Measurements from ENCODE around the gene C1orf122.
A peak's percentile ranks its signal among the peaks of the same experiment; 100 is the strongest.
"Not testable (repeated sequence)": the region's sequence is repeated elsewhere in the genome, so short reads cannot be mapped to it uniquely, and the experiment has no call there.

Gene C1orf122

DNA sequence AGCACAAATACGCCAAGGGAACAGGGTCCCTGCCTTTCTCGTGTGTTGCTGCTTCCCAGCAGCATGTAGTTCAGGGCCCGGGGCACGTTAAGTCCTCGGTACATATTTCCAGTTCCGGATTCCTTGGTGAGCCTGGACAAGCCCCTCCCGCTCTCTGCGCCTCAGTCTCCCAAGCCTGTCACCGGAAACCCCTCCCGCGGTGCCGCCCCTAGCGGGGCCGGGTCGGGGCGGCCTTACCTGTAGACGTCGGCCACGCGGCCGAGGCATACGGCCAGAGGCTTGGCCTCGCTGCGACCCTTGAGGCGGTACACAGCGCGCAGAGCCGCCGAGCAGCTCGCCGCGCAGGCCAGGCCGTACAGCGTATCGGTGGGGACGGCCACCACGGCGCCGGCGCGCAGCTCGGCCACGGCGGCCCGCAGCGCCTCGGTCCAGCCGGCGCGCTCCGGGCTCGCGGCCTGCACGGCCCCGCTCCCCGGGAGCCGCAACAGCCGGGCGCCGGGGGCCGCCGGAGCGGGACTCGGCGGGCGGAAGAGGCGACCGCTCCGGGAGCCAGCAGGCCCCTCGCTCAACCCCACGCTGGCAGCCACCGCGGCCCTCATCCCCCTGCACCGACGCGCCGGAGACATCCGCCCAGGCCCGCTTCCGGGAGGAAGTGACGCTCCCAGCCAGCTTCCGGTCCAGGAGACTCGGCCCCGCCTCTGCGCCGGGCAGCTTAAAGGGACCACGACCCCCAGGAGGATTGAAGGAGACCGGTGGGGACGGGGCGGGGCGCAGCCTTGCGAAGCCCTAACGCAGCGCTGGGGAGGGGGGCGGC, at the start of gene C1orf122, which contains the start of gene YRDC:
Gene C1orf122 (plus strand): TSS at position 236 of the 814 bp plus-strand sequence. CDS start 615 bp downstream, outside the sequence.
Gene YRDC (minus strand): TSS at position 654 of the 814 bp plus-strand sequence. CDS start 28 bp downstream, at position 626.
- DNase-seq (ENCODE audit: low read depth): peak; percentile 77

DNA sequence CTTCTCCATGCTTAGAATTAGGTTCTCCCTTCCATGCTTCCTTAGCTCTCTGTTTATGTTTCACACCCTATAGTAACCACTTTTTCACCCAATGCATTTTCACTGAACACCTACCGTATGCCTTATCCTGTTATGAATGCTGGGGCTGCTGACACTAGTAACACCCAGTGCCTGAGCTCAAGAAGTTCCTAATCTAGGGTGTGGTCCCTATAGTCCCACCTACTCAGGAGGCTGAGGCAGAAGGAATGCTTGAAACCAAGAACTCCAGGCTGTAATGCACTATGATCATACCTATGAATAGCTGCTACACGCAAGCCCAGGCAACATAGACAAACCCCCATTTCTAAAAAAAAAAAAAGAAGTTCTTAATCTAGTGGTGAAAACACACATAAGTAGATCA, 48.1 kb upstream of the C1orf122 start:
- DNase-seq (ENCODE audit: low read depth): no peak

DNA sequence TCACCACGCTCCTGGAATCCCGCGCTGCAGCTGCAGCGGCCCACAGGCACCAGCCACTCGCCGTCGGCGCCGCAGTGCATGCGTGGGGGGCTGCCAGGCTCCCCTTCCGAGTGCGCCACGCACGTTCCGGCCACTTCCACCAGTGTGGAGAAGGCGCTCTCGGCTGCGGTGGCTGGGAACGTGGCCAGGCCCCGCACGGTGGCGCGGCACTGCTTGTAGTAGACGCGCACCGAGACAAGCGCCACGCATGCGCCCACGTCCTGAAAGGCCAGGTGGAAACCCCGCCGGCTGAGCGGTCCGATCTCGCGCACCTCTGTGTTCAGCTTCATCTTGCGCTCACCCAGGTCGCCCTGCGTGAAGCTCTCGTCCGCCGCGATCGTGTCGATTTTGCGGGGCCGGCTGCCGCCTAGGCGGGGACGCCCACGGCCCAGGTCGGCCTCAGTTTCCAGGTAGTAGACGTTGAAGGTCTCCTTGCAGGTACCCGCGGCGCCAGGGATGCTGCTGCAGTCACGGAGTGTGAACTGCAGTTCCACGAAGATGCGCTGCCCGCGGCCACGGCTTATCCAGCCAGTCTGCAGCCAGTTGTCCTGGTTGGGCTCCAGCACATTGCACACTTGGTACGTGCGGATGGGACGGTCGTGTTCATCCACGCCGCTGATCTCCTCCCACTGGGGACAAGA, 46.0 kb upstream of the C1orf122 start:
- DNase-seq (ENCODE audit: low read depth): no peak

DNA sequence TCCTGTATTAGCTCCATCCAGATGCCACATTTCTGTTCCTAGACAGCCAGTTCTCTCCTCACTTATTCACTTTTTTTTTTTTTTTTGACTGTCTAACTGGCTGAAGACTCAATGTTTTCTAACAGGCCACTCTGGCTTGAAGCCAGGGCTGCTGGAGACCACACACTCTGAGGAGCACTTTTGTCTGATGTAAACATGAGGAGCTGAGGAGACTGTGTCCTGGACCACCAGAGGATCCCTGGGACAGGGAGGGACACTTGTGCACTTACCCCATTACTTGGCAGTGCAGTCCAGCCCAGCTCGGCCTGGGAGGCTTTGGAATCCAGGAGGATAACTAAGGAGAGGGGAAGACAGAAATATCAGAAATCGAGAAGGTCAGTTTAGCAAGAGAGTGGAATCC, 45.1 kb upstream of the C1orf122 start:
- no peak for DNase-seq (ENCODE audit: low read depth)

DNA sequence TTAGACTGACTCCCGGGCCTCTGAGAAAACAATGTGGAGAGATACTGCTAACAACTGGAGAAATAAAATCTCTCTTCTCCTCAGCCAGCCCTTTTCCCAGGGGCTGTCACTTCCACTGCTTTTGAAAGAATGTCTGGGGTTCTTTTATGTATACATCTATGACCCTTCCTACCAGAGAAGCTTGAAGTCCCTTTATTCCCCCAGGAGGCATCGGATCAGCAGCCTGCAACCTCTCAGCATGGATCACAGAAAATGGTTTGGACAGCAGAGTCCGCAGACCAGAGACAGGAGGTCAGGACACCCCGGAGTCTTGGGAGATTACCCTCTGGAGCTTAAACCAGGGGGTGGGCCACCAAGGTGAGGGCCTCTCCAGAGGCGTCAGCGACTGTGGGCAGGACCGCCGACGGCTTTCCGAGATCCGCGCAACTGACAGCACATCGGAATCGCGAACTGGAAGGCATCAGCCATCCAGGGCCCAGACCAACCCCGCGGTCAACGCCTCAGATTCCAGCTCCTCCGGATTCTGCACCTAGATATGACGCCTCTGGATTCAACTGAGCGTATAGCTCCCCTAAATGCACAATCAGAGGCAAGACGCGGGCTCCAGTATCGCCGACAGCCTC, 43.7 kb upstream of the C1orf122 start:
- DNase-seq (ENCODE audit: low read depth): no peak

DNA sequence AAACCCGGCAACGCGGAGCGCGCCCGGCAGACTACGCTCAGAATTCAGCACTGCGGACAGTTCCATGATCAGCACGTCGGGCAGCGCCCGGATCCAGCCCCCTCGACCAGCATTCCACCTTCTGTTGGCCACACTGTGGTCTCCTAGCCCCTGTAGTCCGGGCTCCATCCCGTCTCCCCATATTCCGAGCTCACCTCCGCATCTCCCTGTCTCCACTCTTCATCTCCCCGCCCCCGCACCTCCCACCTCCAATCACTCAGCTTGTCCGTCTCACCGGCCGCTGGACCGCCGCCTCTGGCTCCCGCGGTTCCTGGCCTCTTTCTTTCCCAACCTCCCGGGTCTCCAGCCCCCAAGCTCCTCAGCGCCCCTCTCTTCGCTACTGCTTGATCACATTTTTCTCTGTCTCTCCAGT, 43.2 kb upstream of the C1orf122 start:
- no peak for DNase-seq (ENCODE audit: low read depth)

DNA sequence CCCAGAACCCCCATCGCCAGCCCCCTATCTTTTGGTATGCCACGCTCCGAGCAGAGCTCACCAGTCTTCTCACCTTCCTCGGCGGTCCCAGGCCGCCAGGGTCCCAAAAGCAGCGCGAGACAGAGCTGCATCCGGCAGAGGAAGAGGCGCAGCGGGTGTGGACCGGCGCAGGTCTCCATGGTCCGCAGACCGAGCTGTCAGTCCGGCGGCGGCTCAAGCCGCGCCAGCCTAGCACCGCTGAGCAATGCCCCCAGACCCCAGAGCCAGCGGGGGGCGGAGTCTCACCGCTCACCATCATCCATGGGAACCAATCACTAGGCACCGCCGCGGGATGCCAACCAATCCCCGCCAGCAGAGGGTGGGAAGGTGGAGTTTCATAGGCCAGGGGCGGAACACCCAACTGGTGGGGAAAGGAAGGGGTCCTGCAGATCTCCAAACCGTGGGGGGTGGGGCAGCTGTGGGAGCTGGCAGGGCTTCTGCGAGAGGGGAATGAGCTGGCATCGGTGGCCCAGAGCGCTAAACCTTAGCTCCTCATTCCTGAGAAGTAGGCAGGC, 42.6 kb upstream of the C1orf122 start, which contains the start of gene EPHA10:
Gene EPHA10 (minus strand): TSS at position 233 of the 554 bp plus-strand sequence. CDS start 54 bp downstream, at position 179.
- DNase-seq (ENCODE audit: low read depth): no peak

DNA sequence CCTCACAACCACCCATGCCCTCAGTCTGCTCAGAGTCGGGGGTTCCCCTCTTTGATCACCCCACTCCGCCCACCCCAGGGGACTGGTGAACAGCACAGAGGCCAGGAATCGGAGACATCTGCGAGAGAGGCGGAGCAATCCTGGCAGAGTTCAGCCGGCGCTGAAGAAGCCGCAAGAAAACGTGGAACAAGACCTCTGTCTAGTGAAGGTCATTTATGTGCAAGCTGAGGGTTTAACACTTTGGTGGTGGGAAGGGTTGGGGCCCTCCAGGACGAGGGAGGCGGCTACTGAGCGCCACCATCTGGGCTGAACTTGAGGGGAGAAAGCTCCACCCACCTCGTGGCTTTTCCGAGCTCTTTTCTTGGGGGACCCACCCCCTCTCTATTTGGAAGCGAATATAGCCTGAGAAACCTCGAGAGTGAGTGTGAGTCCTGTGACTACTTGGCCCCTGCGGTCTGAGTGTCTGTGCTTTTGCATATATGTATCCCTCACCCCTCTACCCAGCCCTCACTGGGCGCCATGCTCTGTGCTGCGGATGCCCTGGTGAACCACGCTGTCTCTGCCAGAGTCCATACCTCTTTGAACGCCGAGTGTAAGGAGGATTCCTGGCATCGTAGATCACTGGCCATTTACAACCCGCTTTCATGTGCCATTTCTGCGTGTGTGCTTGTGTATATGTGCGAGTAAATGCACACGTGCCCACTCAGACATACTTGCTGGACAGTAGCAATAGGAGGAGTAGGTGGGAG, 41.5 kb upstream of the C1orf122 start:
- no peak for DNase-seq (ENCODE audit: low read depth)

DNA sequence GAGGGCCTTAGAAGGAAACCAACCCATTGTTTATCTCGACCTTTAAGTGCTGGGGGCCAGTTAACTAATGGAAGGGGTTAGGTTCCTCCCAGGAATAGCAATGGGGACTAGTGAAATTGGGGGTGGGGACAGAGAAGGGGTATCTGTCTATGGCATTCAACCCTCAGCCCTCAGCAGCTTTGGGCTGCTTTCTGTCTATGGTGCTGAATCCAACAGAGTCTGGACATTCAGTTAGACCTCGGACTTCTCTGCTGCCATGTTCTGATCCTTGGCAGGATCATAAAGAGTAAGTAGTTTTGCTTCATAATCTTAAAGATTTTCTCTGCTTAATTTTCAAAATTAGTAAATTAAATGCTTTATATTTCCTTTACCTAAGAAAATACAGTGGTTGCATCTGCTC, 40.1 kb upstream of the C1orf122 start:
- DNase-seq (ENCODE audit: low read depth): no peak

DNA sequence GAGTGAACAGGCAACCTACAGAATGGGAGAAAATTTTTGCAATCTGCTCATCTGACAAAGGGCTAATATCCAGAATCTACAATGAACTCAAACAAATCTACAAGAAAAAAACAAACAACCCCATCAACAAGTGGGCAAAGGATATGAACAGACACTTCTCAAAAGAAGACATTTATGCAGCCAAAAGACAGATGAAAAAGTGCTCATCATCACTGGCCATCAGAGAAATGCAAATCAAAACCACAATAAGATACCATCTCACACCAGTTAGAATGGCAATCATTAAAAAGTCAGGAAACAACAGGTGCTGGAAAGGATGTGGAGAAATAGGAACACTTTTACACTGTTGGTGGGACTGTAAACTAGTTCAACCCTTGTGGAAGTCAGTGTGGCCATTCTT, 36.1 kb upstream of the C1orf122 start:
- DNase-seq (ENCODE audit: low read depth): not testable (repeated sequence)

DNA sequence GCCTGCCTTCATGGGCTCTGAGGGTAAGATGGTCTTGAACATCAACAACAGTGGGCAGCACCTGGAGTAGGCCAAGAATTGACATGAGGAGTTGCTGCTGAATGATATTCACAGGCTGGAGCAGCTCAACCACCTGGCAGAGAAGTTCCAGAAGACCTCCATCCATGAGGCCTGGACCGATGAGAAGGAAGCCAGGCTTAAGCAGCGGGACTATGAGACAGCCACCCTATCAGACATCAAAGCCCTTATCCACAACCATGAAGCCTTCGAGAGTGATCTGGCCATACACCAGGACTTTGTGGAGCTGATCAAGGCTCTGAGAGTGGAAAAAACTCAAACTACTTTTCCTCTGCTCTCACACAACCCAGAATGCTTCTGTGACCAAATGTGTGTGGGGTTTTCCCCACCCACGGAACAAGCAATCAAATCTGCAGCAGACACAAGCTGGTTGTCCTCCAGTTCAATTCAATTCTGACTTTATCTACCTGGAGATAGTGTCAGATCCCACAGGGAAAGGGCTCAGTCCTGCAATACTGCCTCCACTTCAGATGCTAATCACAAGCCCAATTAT, 30.6 kb upstream of the C1orf122 start:
- no peak for DNase-seq (ENCODE audit: low read depth)

DNA sequence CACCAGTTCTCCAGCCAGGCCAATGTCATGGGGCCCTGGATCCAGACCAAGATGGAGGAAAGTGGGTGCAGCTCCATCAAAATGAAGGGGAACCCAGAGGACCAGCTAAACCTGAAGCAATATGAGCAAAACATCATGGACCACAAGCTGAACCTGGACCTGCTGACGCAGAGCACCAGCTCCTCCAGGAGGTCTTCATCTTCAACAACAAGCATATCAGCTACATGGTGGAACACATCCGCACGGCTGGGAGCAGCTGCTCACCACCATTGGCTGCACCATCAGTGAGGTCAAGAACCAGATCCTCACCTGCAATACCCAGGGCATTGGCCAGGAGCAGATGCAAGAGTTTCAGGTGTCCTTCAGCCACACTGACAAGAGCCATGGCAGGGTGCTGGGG, 28.9 kb upstream of the C1orf122 start:
- no peak for DNase-seq (ENCODE audit: low read depth)

DNA sequence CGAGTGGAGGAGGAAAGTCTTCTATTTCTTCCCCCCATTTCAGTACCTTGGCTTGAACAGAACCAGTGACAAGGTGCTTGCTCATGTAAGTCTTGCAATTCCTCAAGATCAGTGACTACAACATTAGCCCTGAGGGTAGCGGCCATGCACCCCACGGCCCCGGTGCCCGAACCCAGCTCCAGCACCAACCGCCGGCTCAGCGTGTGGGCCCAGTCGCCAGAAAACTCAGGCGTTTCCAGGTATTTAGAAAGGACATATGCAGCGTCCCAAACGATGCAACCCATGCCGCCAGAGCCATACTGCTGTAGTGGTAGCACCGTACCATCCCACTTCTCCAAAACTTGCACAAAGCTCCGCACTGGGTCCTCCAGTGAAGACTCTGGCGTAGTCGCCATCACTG, 25.1 kb upstream of the C1orf122 start:
- no peak for DNase-seq (ENCODE audit: low read depth)

DNA sequence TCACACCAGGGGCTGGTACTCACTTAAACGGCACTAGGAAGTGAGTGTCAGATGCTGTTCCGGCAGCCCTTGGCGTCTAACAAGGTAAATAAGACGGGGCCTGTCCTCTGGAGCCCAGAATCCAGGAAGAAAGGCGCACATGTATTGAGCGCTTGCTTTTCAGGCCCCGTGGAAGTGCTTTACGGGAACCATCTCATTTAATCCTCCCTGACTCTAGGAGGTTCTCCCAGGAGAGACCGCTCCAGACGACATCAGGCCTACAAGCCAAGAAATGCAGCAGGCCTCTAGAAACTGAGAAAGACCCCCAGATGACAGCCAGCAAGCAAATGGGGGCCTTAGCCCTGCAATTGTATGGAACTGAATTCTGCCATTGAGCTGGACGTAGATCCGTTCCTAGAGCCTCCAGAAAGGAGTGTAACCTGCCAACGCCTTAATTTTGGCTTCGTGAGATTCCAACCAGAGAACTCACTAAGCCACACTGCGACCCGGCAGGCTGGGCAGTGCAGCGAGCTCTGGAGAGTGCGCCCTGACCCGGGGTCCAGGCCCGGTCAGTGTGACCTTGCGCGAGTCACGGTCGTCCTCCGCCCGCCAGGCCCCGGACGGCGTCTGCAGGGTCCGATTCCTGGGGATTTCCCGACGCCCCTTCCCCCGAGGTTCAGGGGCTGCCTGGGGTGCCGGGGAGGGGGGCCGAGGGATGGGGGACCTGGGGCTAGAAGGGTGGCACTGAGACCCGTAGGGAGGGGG, 14.5 kb upstream of the C1orf122 start:
- no peak for DNase-seq (ENCODE audit: low read depth)

DNA sequence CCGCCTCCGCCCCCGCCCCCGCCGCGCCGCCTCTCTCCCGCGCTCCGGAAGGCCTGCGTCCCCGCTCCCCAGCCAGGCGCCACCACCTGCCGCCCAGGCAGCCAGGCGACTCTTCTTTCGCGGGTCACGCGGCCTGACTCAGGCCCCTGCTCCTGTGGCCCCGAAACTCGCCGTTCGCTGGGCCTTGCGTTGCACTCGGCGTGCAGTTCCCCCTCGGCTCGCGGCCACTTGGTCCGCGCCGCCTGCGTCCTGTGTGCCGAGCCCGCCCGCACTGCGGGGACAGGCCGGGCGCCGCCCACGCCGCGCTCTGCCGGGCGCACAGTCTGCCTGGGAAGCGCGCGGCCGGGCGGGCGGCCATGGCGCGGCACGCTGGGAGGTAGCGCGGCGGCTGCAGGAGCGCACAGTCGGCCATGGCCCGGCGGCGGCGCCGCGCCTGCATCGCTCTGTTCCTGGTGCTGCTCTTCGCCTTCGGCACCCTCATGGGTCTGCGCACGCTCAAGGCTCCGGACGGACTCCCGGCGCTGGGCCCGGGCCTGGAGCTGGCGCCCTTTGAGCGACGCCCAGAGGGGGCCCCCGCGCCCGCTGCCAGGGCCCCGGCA, 13.7 kb upstream of the C1orf122 start, which contains the start of gene MANEAL:
Gene MANEAL (plus strand): TSS at position 75 of the 599 bp plus-strand sequence. CDS start 336 bp downstream, at position 411.
- no peak for DNase-seq (ENCODE audit: low read depth)

DNA sequence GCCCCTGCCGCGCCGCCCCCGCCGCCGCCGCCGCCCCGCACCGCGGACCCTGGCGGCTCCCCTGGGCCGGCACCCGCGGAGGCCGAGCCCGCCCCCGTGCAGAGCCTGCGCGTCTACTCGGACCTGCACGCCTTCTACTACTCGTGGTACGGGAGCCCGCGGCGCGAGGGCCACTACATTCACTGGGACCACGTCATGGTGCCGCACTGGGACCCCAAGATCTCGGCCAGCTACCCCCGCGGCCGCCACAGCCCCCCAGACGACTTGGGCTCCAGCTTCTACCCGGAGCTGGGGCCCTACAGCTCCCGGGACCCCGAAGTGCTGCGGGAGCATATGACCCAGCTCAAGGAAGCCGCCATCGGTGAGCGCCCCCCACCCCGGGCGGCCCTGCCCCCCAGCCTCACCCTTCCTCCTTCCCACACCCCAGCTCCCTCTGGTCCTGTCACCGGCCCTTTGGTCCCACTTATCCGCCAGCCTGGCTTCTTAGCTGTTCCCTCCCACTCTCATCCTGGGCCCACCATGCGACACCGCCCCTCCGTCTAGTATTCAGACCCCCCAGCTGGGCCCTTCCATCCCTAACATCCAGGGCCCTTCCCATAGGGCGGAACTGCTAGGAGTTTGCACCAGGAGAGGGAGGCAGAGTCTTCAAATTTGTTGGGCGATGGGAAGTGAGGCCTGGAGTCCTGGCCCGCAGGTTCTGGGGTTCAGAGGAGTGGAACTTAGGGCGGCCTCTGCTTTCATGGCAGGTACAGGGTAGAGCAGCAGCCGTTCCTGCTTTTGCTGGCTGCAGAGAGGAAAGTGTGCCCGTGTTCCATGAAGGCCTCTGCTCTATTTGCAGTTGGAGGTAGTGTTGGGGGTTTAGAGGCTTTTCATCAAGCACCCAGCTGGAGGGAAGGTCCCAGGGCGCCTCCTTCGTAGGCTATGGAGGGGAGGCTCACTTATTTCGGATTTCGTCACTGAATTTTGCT, 12.9 kb upstream of the C1orf122 start:
- no peak for DNase-seq (ENCODE audit: low read depth)

DNA sequence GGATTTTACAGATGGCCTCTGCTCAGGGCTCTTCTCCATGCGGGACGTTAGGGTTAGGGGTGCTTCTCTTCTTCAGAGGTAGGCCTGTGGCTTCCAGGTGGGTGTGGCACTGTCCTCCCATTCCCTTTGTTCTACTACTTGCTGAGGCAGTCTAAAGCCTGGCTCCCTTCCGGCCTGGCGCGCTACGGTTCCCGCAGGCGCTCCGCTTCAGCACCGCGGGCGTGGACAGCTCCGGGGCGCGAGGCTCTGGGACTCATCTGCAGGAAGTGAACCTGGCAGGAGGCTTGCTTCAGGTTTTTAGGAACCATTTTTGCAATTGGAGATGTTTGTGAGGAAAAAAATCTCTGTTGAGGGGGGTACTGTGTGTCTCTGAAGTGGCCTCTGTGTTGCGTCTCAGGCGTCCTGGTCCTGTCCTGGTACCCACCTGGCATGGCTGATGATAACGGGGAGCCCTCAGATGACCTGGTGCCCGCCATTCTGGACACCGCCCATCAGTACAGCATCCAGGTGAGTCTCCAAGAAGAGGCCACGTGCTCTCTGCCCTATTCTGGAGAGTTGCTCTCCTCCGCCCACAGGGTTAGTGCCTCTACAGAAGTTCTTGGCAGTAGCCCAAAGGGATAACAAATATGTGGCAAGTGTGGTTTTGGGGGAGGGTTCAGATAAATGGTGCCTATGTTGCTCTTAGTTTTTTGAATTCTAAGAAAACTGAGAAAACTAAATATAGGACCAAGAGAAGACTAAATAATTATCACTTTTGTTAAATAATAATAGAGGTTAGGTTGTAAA, 12.1 kb upstream of the C1orf122 start:
- DNase-seq (ENCODE audit: low read depth): no peak

DNA sequence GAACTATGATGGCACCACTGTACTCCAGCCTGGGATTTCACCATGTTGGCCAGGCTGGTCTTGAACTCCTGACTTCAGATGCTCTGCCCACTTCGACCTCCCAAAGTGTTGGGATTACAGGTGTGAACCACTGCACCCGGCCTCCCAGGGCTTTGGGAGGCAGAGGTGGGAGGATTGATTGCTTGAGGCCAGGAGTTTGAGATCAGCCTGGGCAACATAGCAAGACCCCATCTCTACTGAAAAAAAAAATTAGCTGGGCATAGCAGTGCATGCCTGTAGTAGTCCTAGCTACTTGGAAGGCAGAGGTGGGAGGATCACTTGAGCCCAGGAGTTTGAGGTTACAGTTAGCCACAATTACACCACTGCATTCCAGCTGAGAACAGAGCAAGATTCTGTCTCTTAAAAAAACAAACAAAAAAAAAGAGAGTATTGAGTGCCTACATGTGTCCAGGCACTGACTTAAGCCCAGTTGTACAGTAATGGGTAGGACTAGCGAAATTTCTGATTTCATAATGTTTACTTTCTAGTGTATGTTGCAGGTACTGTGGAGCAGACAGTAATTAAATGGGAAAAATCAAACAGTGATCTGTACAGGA, 9.7 kb upstream of the C1orf122 start:
- no peak for DNase-seq (ENCODE audit: low read depth)
